GM23338 (cell line): ENCODE data around the gene SOX9. TPM values are rescaled to one million over a fixed set of nuclear protein-coding genes. Genes with fewer than 3 reads are reported as not detected.

Source experiments
- ATAC-seq: fragments of 200-7000 bp; cut with Tn5 transposase; 3 replicates; pipeline ENCODE4 v1.9.1; 2020
- DNase-seq: peaks from one replicate; pipeline ENCODE4 v3.0.0-alpha.2; 2015; ENCODE audit warnings: low spot score
- H2AFZ ChIP-seq: fragments of 200-600 bp; sonication (generic); 2 replicates; pipeline ENCODE4 v1.8.0; 2016; ENCODE audit warnings: antibody characterized with exemption, mild to moderate bottlenecking, moderate library complexity
- H3F3A ChIP-seq: fragments of 200-600 bp; sonication (generic); replicated peaks from 2 replicates; pipeline ENCODE4 v1.8.0; 2017; ENCODE audit warnings: antibody characterized with exemption, mixed run types, low read depth
- H3K27ac ChIP-seq: fragments of 200-600 bp; sonication (generic); 2 replicates; pipeline ENCODE4 v1.6.1; 2016; ENCODE audit warnings: low read depth
- H3K27me3 ChIP-seq: fragments of 200-600 bp; sonication (generic); 2 replicates; pipeline ENCODE4 v1.8.0; 2016; ENCODE audit warnings: mild to moderate bottlenecking, mixed run types, moderate library complexity; ENCODE audit not compliant: insufficient read depth
- H3K36me3 ChIP-seq: fragments of 200-600 bp; sonication (generic); 2 replicates; pipeline ENCODE4 v1.8.0; 2016; ENCODE audit warnings: mild to moderate bottlenecking; ENCODE audit not compliant: insufficient read depth
- H3K4me1 ChIP-seq: fragments of 200-600 bp; sonication (generic); 2 replicates; pipeline ENCODE4 v1.8.0; 2016; ENCODE audit warnings: mild to moderate bottlenecking, moderate library complexity; ENCODE audit not compliant: insufficient read depth
- H3K4me2 ChIP-seq: fragments of 200-600 bp; sonication (generic); 2 replicates; pipeline ENCODE4 v1.7.1; 2017; ENCODE audit warnings: mixed run types
- H3K4me3 ChIP-seq: fragments of 200-600 bp; sonication (generic); 2 replicates; pipeline ENCODE4 v1.6.1; 2016; ENCODE audit warnings: mixed run types
- H3K79me2 ChIP-seq: fragments of 200-600 bp; sonication (generic); replicated peaks from 2 replicates; pipeline ENCODE4 v1.8.0; 2017; ENCODE audit warnings: mild to moderate bottlenecking; ENCODE audit not compliant: insufficient read depth
- H3K9me2 ChIP-seq: fragments of 200-600 bp; sonication (generic); 2 replicates; pipeline ENCODE4 v1.8.0; 2017; ENCODE audit not compliant: insufficient read depth
- H4K20me1 ChIP-seq: fragments of 200-600 bp; sonication (generic); replicated peaks from 2 replicates; pipeline ENCODE4 v1.8.0; 2017; ENCODE audit warnings: mild to moderate bottlenecking; ENCODE audit not compliant: insufficient read depth
- H3K27ac Mint-ChIP-seq: 2 replicates; pipeline ENCODE4 v1.8.0; 2020; ENCODE audit warnings: inconsistent platforms, mild to moderate bottlenecking, moderate library complexity, mixed read lengths
- H3K27me3 Mint-ChIP-seq: 3 replicates; pipeline ENCODE4 v1.8.0; 2022; ENCODE audit warnings: low read depth, mild to moderate bottlenecking, moderate library complexity, mixed read lengths, inconsistent platforms; ENCODE audit not compliant: insufficient read depth, poor library complexity
- H3K36me3 Mint-ChIP-seq: 3 replicates; pipeline ENCODE4 v1.8.0; 2021; ENCODE audit warnings: low read depth, mild to moderate bottlenecking, inconsistent platforms, moderate library complexity, mixed read lengths
- H3K4me1 Mint-ChIP-seq: 3 replicates; pipeline ENCODE4 v1.8.0; 2020; ENCODE audit warnings: mild to moderate bottlenecking, inconsistent platforms, mixed read lengths
- H3K4me3 Mint-ChIP-seq: 3 replicates; pipeline ENCODE4 v1.8.0; 2021; ENCODE audit warnings: moderate library complexity, mild to moderate bottlenecking, inconsistent platforms, mixed read lengths
- H3K9me3 Mint-ChIP-seq: 3 replicates; pipeline ENCODE4 v1.8.0; 2020; ENCODE audit warnings: moderate library complexity, mild to moderate bottlenecking, inconsistent platforms, mixed read lengths
- CREB1 ChIP-seq: fragments of 250-450 bp; sonication (Bioruptor Pico); IDR thresholded peaks from 2 replicates; pipeline ENCODE4 v1.5.0; 2020; ENCODE audit warnings: low read depth, mild to moderate bottlenecking, moderate library complexity
- EZH2 ChIP-seq: fragments of 200-600 bp; sonication (generic); IDR thresholded peaks from one replicate; pipeline ENCODE4 v1.8.0; 2017; ENCODE audit warnings: antibody characterized with exemption, mild to moderate bottlenecking, low read depth; ENCODE audit not compliant: unreplicated experiment
- EZH2phosphoT487 ChIP-seq: fragments of 200-600 bp; sonication (generic); IDR thresholded peaks from one replicate; pipeline ENCODE4 v1.8.1; 2018; ENCODE audit warnings: antibody characterized with exemption; ENCODE audit not compliant: unreplicated experiment
- JUNB ChIP-seq: IDR thresholded peaks from one replicate; pipeline ENCODE4 v1.6.1; 2016; ENCODE audit warnings: antibody characterized with exemption; ENCODE audit not compliant: unreplicated experiment
- POLR2AphosphoS5 ChIP-seq: IDR thresholded peaks from 2 replicates; pipeline ENCODE4 v1.6.1; 2016; ENCODE audit warnings: antibody characterized with exemption, low read depth
- REST ChIP-seq: IDR thresholded peaks from one replicate; pipeline ENCODE4 v1.6.1; 2018; ENCODE audit warnings: antibody characterized with exemption; ENCODE audit not compliant: unreplicated experiment
- STAT1 ChIP-seq: IDR thresholded peaks from one replicate; pipeline ENCODE4 v1.6.1; 2016; ENCODE audit warnings: antibody characterized with exemption; ENCODE audit not compliant: unreplicated experiment
- ZNF331 ChIP-seq: fragments of 250-450 bp; sonication (Bioruptor Pico); IDR thresholded peaks from 2 replicates; pipeline ENCODE4 v1.5.0; 2020; ENCODE audit warnings: low read depth, mild to moderate bottlenecking, moderate library complexity
- ZNF462 ChIP-seq: fragments of 250-450 bp; sonication (Bioruptor Pico); IDR thresholded peaks from 2 replicates; pipeline ENCODE4 v1.5.0; 2020; ENCODE audit warnings: mild to moderate bottlenecking, moderate library complexity
- polyA plus RNA-seq: library from polyadenylated mRNA; unstranded; fragments of >200 nt; fragmentation: Nextera tagmentation; extraction: Ambion mirVana; gene quantifications from 2 replicates; pipeline ENCODE4 v1.2.1, GENCODE V29; 2016
- total RNA-seq: library from RNA; depleted of rRNA; stranded (reverse); fragments of >200 nt; shearing (Covaris generic); gene quantifications from 2 replicates; pipeline ENCODE4 v1.2.3, GENCODE V29; 2014
- TF ChIP-seq, protein P1 (sequence below): IDR thresholded peaks from 2 replicates; pipeline ENCODE4 v1.6.1; 2016; ENCODE audit warnings: antibody characterized with exemption

SOX9 gene
- total and polyA plus RNA-seq, 2 experiments from 2014 or later, result 4.4 TPM

DNA sequence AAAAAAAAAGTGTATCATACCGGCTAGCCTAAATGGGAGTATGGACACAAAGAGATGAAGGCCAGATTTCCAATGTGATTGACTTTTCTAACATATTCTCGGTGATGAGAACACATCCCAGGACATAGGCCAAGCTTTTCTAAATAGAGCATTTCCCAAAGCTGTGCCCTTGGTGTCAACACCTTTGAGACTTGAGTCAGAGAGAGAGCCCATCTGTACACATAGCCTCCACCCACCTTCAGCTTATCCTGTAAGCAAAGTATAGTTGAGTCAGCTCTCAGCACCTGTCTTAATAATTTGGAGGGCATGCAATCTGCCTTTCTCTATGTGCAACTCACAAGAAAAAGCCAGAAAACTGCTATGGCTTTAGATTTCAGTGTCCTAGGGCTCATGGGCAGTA lies 42.7 kb downstream of the SOX9 start:
- H3K27me3 ChIP-seq, result no peaks in the 10 kb centered on the region
- H3K27ac Mint-ChIP-seq, result no peak overlapping the region
- H4K20me1 ChIP-seq, result no peaks in the 10 kb centered on the region
- no peak overlapping the region for H3K4me3 ChIP-seq
- no peaks in the 10 kb centered on the region for H3K36me3 ChIP-seq
- H3K36me3 Mint-ChIP-seq, result 0 out of 3 replicates have a peak, but pooled peaks cover 3% of the 10 kb centered on the region
- TF ChIP-seq ZNF462 (CRISPR knock-in tag) (no peak), REST (no peak), ZNF331 (CRISPR knock-in tag) (no peak), STAT1 (no peak), EZH2phosphoT487 (no peak), EZH2 (no peak), POLR2AphosphoS5 (no peak), JUNB (no peak), CREB1 (CRISPR knock-in tag) (no peak)
- TF ChIP-seq, protein P1, sequence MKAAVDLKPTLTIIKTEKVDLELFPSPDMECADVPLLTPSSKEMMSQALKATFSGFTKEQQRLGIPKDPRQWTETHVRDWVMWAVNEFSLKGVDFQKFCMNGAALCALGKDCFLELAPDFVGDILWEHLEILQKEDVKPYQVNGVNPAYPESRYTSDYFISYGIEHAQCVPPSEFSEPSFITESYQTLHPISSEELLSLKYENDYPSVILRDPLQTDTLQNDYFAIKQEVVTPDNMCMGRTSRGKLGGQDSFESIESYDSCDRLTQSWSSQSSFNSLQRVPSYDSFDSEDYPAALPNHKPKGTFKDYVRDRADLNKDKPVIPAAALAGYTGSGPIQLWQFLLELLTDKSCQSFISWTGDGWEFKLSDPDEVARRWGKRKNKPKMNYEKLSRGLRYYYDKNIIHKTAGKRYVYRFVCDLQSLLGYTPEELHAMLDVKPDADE, result no peak
- no peak overlapping the region for H3K27ac ChIP-seq
- DNase-seq (no peak), ATAC-seq (no peak)
- H3K9me3 Mint-ChIP-seq, result peaks cover 2% of the 10 kb centered on the region; the same call in 1 of the 3 replicates
- H3F3A ChIP-seq, result no peaks in the 10 kb centered on the region
- H2AFZ ChIP-seq, result no peak overlapping the region
- peaks cover 23% of the 10 kb centered on the region for H3K9me2 ChIP-seq
- no peak overlapping the region for H3K4me3 Mint-ChIP-seq
- peaks cover 2% of the 10 kb centered on the region for H3K27me3 Mint-ChIP-seq
- H3K4me1 Mint-ChIP-seq, result peaks cover 27% of the 10 kb centered on the region
- no peak overlapping the region for H3K4me2 ChIP-seq
- H3K79me2 ChIP-seq, result no peaks in the 10 kb centered on the region
- H3K4me1 ChIP-seq, result peaks cover 15% of the 10 kb centered on the region
